T-helper 1 cell treated with Interleukin-12 subunit alpha and Interleukin-12 subunit beta and Interleukin-4 antibody, amounts not matched to agents 30 ng/mL and 1 ng/mL, for 36 hours (primary cell): Measurements from ENCODE around the gene FLNC. TPM values are rescaled to one million over a fixed set of nuclear protein-coding genes. Genes with fewer than 3 reads are reported as not detected.

Experiments used
- intact Hi-C: fragments of 100-400 bp; cut with micrococcal nuclease; formaldehyde crosslinking; loops from one replicate; pipeline ENCODE4 v1.15.1; 2024
- total RNA-seq: library from RNA; stranded (reverse); gene quantifications from 2 replicates; pipeline ENCODE4 v1.2.3, GENCODE V29; 2022

Gene FLNC
- total RNA-seq, 1 donor from 2014 or later, result 0.02 TPM

DNA sequence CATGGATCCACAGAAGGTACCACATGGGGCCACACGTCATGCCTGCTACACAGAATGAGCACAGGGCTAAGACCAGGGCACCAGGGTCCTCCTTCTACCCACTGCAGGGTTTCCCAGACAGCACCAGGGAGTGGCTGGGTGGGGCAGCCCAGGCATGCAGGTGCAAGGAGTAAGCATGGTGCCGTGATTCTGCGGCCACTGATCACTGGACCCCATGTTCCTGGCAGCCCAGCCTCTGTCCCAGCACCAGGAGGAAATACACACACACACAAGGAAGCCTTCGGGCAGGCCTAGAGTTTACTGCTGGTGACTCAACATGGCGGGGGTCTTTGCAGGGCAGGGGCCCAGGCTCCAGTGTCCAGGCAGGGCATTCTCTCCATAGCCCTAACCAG lies 46.4 kb downstream of the FLNC start:
- intact Hi-C loops, result no loop called here

DNA sequence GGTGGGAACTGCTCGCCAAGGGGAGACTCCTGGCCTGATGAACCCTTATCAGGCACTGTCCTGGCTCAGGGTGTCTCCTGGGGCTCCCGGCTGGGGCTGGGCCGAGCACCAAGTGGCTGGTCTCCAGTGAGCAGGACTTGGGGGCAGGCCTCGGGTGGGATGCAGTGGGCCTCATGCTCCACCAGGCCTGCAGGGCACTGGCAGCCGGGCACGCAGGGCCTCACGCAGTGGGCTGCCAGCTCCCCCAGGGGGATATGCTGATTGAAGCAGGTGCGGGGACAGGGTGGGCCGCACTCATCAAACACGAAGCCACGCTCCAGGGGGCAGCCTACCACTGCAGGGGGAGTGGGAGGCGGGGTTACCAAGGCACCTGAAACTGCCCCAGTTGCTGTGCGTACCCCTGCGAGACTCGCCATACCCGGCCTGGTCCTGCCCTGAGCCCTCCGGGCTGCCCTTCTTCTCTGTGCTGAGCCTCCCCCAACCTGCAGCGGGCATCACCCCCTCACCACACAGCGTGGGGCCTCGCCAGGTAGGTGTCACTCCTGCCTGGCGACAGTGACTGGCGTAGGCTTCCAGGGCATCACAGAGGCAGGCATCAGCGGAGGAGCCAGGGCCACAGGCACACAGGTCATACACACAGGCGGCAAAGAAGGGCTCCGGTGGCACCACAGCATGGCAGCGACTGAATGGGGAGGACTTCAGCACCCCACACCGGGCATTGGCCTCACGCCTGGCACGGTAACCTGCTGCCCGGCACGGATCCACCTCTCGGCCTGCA lies 47.0 kb downstream of the FLNC start:
- intact Hi-C loops, result no loop called here

DNA sequence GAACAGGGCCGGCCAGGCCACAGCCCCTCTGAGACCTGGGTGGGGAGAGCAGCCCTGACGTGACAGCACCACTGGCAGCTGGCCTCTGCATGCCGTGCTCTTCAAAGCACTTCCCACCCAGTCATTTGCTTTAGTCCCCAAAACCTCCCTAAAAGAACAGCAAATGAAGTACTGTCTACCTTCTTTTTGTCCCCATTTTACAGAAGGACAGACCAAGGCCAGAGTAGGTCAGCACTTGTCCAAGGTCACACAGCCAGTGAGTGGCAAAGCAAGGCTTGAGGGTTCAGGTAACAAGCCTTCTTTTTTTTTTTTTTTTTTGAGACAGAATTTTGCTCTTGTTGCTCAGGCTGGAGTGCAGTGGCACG lies 47.5 kb downstream of the FLNC start:
- intact Hi-C loops, result loop anchor here (2.0 kb wide), 1 partner anchor 43 kb away; no protein-coding TSS in a partner anchor

DNA sequence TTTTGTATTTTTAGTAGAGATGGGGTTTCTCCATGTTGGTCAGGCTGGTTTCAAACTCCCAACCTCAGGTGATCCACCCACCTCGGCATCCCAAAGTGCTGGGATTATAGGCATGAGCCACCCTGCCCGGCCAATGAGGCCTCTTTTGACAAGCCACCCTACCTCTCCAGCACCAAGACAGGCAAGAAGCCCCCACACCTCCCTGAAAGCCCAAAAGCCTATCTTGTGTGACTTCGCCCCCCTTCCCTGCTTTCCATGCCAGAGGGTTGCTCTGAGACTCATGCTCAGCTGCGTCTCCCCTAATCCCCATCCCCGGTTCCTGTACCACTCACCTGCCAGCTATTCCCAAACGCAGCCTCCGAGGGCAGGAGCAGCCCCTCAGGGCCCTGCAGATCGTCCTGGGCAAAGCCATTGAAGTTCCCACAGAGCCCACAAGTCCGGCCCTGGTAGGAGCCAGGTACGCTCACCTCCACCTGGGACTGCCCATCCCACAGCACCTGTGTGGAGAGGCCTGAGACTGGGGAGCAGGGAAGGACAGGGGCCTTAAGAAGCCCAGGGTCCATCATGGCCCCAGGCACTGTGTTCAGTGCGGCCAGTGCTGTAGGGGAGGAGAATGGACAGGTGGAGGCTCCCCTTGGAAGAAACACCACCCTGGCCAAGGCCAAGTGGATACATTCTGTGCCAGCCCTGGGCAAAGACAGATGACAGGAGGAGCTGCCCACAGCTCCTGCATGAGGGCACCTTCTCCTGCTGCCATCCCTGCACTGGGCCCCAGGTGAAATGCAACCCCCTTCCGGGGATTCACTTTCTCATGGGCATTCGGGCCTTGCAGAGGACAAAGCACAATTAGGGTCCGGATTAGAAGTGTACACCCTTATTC lies 48.3 kb downstream of the FLNC start:
- intact Hi-C loops, result loop anchor here (2.0 kb wide), 1 partner anchor 44 kb away; no protein-coding TSS in a partner anchor

DNA sequence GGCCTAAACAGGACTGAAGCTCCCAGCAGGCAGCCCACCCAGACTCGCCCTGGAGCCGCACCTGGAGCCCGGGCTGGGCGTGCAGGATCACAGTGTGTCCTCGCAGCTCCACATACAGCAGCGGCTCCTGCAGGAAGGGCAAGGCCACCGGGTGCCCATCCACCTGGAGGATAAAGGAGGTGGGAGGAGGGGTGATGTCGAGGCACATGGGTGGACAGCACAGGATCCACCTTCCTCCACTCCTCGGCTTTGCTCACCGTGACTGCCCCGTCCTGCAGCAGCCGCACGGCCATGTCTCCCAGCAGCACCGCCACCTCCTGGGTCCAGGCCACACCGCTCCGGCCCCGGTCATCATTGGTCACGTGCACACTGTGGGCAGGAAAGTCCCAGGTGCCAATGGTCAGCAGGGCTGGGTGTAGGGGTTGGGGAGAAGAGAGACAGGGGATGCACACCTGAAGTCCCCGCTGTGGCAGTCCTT lies 49.3 kb downstream of the FLNC start:
- intact Hi-C loops, result loop anchor here (2.0 kb wide), 1 partner anchor 45 kb away; no protein-coding TSS in a partner anchor

DNA sequence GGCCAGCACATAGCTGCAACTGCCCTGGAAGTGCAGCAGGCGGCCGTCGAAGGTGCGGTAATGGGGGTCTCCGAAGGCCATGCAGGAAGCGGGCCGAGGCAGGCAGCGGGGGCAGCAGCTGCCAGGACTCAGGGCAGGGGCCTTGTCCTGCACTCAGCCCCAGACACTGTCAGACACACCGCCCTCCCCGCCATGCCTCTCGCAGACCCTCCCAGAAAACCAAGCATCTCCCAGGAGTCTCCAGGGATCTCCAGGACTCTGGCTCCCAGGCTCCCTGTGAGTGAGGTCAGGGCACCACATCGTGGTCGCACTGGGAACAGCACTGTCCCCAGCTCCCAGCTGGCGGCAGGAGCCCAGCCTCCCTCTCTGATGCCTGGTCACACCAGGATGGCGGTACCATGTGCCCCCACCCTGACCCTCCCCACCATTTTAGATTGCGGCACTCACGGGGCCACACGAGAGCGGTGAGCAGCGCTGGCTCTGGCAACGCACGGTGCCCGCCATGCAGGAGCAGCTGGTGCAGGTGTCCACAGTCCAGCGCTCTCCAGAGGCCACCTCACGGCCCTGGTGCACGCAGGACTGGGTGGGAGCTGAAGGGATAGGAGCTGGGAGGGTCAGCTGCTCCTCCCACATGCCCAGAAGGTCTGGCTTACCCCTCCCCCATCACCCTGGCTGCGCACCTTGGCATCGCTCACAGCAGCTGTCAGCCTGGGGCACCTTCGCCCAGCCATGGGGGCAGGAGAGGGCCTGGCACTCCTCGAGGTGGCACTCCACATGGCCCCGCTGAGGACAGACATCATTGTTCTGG lies 49.9 kb downstream of the FLNC start:
- intact Hi-C loops, result loop anchor here (2.0 kb wide), 1 partner anchor 45 kb away; no protein-coding TSS in a partner anchor

DNA sequence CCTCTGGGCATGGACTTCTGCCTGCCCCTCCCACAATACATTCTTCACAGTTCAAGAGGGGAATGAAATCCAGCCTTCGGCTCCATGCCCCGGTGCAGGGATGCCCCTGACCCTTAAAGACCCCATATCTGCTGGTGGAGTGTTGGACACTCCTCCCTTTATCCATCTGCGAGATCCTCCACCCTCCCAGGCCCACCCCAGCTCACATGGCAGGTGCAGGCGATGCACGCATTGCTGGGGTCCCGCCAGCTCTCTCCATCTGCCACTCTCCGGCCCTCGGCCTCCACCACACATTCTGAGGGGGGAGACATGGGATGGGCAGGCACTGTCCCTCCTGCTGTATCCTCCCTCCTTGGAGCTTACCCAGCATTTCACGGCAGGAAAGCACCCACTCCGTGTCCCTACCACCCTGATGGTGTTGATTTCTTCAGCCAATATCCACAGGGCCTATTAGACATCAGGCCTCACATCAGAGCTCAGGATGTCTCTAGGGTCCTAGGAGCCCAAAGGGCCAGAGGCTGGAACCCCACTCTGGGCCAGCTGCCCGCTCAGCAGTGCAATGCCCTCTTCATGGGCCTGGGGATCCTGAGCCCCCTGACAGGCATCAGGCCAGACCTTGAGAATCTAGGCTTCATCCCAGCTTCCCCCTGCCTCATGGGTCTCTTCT lies 50.7 kb downstream of the FLNC start:
- intact Hi-C loops, result no loop called here

DNA sequence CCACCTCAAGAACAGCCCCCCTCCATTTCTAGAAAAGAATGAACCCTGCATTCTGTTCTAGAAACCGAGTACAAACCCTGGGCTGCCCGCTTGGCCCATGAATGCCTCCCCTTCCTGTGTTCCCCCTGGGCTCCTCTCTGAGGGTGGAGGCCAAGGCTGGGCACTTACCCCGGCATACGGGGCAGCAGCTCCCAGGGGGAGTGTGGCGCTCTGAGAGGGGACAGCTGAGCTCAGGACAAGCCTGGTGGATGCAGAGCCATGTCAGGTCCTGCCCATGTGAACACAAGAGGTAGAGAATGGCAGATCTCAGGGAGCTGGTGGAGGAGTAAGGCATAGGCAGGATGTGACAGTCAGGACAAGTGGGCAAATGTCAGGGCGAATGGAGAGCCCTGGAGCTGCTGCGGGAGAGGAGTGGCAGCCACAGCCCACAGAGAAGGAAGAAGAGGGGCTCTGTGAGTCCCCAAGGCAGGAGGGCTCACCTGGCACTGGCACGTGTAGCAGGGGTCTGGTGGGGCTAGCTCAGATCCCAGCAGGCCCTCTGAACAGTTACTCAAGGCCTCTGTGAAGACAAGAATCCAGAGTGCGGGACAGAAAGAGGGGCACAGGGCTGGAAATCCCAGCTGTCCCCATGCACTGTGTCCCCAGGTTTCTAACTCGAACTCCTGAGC lies 51.4 kb downstream of the FLNC start:
- intact Hi-C loops, result loop anchor here (2.0 kb wide), 1 partner anchor 405 kb away; the partner anchor contains the start of gene METTL2B

DNA sequence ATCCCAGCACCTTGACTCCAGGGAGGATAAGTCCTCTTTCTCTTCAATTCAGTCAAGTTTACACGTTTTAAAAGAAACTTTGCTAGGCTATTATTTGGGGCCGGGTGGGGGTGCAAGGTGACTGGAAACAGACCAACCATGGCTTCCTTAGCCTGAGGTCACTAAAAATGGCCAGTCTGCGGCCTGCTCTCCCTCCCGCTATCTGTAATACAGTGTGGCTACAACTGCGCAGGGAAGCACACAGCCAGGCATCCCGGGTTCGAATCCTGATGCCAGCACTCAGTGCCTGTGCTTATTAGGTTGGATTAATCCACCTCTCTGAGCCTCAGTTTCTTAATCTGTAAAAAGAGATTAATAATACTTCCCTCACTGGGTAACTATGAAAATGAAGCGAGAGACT lies 51.9 kb downstream of the FLNC start:
- intact Hi-C loops, result loop anchor here (2.0 kb wide), 1 partner anchor 405 kb away; the partner anchor contains the start of gene METTL2B

DNA sequence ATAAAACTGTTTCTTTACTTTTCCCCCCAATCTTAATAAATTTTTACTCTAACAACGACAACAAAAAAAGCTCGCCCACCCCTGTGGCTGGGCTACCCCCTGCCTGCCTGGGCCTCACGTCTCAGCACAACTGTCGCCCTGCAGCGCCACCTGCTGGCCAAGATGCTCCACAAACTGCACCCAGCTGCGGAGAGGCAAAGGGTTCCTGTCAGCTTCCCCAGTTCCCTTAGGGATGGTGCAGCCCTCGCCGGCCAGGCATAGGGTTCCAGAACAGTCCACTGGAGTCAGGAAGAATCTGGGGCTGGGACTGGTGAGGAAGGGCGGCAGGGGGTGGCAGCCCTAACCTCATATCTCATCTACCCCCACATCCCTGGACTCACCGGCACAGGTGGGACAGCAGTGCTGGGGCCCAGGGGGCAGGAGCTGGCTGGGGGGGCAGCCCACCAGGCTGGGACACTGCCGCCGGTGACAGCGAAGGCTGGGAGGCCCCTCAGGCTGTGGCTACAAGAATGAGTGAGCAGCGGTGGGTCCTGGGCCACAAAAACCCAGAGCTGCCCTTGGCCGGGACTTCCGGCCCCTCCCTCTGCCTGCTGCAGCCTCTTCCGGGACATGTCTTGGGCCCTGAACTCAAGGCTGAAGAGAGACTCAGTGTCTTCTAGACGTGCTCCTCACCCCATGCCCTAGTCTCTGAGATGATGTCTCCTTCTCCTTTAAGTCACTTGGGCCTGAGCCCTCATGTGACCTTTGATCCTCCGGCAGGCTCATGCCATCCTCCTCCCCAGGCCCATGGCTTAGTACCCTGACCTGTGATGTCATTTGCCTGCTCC lies 53.6 kb downstream of the FLNC start:
- intact Hi-C loops, result loop anchor here (1.0 to 2.0 kb wide), 5 partner anchors 21 to 407 kb away; partner anchors contain the start of gene METTL2B

DNA sequence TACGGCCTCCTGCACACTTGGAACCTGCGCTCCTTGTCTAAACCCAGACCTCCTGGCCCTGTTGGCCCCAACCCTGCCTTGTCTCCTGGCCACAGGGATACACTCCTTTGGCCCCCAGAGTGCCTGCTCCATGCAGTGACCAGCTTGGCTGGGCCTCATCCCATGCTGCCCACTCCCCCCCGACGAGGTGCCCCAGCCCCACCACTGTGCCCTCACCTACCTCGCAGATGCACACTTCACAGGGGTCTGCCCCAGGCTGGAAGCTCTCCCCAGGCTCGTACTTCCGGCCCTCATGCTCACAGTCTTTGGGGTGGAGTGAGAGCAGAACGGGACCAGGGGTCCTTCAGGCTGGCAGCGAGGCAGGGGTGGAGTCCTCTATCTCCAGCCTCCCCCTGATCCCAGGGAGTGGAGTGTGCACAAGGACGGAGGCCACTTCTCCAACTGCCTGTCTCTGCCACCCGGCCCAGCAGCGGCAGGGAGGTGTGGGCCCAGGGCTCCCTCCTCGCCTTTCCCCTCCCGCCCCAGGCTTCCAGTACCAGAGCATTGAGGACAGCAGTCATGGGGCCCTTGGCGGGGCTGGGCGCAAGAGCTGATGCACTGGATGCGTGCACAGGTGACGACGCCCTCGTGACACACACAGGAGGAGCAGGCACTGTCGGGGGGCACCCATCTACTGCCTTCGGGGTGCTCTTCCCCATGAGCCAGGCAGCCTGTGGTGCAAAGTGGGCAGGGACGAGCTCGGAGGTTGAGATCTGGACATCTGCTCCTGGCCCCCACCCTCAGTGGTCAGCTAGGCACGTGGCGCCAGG lies 54.6 kb downstream of the FLNC start:
- intact Hi-C loops, result no loop called here

DNA sequence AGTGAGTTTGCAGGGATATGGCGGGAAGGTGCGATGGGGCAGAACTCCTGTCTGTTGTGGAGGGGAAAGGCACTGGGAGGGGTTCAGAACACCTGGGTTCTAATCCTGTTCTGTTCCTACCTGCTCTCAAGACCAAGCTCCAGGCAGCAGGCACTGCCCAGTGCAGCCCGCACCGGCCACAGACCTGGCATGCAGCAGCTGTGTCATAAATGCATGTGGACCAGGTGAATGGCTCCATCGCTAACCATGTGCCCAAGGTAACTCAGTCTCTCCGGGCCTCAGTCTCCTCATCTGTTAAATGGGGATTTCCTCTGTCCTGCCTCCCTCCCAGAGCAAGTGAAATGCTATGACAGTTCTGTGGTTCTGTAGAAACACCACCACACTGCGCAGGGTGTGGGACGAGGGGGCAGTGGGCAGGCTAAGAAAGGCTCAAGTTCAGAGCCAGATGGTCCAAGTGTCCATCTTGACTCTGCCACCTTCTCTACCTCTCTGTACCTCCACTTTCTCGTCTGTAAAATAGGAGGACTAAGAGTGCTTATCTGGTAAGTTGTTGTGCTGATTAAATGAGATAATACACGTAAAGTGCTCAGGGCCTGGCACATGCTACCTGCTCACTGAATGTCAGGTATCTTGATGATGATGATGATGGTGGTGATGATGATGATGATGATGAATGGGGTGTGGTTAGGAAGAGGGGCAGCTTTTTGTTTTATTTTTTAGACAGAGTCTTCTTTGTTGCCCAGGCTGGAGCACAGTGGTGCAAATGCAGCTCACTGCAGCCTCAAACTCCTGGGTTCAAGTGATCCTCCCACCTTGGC lies 55.4 kb downstream of the FLNC start:
- intact Hi-C loops, result no loop called here

DNA sequence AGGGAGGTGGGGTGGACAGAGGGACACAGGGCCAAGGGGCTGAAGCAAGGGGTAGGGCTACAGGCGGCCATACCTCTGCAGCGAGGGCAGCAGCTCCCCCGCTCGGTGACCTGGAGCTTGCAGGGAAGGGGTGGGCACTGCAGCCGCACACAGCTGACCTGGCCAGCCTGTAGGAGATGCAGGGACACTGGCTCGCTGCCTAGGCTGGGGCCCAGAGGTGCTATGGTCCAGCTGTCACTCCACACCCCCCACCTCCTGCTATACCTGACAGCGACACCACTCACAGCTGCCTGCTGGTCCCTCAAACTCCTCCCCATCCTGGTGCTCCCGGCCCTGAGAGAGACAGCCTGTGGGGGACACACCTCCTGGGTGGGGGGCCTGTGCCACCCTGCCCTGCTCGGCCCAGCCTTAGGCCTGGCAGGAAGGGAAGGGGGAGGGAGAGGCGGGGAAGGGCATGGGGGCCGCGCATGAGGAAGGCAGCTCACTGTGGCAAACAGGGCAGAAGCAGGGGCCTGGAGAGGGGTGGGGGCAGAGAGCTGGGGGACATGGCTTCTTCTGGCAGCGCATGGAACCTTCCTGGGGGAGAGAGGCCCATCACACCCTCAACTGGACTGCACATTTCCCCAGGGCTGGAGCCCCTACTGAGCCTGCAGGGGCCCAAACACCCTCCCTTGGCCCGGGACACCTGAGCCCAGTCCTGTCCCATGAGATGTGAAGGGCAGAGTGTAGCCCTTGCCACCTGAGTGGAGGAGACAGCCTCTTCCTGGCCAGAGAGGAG lies 56.4 kb downstream of the FLNC start:
- intact Hi-C loops, result no loop called here

DNA sequence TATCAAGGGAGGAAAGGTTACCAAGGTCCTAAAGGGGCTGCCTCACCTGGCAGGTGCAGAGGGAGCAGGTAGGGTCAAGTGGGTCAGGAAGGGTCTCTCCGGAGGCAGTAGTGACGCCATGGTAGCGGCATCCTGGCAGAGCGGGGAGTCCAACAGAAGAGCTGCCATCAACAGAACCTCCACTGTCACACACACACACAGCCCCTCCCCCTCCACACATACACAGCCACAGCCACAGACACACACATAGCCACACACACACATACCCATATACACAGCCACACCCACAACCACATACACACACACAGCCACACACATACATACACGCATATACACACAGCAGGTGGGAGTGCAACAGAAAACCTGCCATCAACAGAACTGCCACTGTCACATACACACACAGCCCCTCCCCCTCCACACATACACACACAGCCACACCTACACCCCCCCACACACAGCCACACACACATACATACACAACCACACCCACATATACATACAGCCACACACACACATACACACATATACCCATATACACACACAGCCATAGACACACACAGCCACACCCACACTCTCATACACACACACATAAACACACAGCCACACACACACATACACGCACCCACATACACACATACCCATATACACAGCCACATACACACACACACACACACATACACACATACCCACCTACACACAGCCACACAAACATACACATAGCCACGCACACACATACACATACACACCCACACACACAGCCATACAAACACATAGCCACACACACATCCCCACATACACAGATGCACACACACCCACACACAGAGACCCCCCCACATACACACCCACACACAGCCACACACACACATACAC lies 57.2 kb downstream of the FLNC start:
- intact Hi-C loops, result no loop called here

DNA sequence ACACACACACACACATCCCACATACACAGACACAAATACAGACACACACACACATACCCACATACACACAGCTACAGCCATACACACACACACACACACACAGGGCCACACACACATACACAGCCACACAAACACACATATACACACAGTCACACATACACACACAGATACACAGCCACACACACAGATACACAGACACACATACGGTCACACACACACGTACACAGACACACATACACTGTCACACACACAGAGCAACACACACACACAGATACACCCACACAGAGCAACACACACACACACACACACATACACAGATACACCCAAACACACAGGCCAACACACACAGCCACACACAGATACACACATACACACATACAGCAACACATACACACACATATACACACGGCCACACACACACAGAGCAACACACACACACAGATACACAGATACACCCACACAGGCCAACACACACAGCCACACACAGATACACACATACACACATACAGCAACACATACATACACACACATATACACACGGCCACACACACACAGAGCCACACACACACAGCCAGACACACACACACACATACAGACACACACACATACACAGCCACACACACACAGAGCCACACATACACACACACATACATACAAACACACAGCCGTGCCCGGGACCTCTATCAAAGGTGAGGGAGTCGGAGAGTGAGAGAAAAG lies 58.0 kb downstream of the FLNC start:
- intact Hi-C loops, result no loop called here
